ENCODE data around the gene PPT1.

GRCh38 chr1:40067851-40068250 lies 29.2 kb downstream of the PPT1 start:
- TF ChIP-seq CTCF (IDR thresholded peaks at IDR 0.05 in 8 of 11, conservative IDR thresholded peaks at IDR 0.05 in 3 of 11) (no peak), POLR2A (IDR thresholded peaks at IDR 0.05) (no peak)

Data from spleen (tissue), 7 donors.